Retinal pigment epithelial cell (primary cell): ENCODE results near the gene RDH14.

Source experiments
- DNase-seq: peaks from one replicate; pipeline ENCODE4 v3.0.0-alpha.2; 2010; ENCODE audit warnings: low read depth
- H3K4me3 ChIP-seq: 2 replicates; pipeline ENCODE4 v1.5.1; 2011; ENCODE audit warnings: mild to moderate bottlenecking, low read length, control low read depth, moderate library complexity
- TF ChIP-seq, protein P1 (sequence below): conservative IDR thresholded peaks from 2 replicates; pipeline ENCODE4 v1.5.1; 2011; ENCODE audit warnings: low read depth, low read length, control low read depth, inconsistent platforms

Gene RDH14

DNA sequence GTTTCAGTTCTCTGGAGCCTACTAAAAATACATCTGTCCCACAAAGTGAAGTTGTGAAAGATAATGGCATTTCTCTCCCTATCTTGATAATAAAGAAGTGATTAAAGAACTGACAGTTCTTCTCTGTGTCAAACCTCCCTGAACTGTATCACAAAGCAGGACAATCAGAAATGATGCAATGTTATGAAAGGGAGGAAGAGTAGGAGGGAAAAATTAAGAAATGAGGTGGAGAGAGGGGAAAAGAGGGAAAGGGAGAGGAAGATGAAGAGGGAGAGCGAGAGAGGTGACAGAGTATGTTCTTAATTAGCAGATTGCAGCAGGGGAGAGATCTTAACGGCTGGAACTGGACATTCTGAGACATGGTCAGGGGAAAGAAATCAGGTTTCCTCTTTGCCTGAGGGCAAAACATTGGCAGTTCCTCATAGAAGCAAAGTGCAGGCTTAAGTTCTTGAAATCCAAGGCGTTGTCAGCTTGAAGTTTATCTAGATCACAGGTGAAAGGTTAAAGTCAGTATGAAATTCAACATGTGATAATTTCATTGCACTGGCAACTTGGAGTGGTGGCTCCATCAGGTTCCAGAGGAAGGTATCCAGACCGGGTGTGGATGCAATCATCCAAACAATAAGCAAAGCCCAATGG is 54.6 kb downstream of the RDH14 start:
- no peak for DNase-seq
- TF ChIP-seq, protein P1, sequence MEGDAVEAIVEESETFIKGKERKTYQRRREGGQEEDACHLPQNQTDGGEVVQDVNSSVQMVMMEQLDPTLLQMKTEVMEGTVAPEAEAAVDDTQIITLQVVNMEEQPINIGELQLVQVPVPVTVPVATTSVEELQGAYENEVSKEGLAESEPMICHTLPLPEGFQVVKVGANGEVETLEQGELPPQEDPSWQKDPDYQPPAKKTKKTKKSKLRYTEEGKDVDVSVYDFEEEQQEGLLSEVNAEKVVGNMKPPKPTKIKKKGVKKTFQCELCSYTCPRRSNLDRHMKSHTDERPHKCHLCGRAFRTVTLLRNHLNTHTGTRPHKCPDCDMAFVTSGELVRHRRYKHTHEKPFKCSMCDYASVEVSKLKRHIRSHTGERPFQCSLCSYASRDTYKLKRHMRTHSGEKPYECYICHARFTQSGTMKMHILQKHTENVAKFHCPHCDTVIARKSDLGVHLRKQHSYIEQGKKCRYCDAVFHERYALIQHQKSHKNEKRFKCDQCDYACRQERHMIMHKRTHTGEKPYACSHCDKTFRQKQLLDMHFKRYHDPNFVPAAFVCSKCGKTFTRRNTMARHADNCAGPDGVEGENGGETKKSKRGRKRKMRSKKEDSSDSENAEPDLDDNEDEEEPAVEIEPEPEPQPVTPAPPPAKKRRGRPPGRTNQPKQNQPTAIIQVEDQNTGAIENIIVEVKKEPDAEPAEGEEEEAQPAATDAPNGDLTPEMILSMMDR: no peak
- no peak overlapping the region for H3K4me3 ChIP-seq
